HCT116 (cell line): ENCODE results near the gene COX10. TPM values are rescaled to one million over a fixed set of nuclear protein-coding genes. Genes with fewer than 3 reads are reported as not detected.

ENCODE experiments used
- ATAC-seq: fragments of 200-7000 bp; cut with Tn5 transposase; 2 replicates; pipeline ENCODE4 v1.9.1; 2020; ENCODE audit warnings: mild to moderate bottlenecking, moderate library complexity
- BruUV-seq: library from RNA; stranded (reverse); fragments of 400-500 nt; replicated peaks from 2 replicates; lab custom pipeline; 2021; lab: Mats Ljungman, UMichigan
- CTCF ChIA-PET: fragments of 300-600 bp; sonication (Branson Sonifier 250); formaldehyde crosslinking; loops from one replicate; lab custom pipeline; 2021; ENCODE audit warnings: antibody characterized with exemption; lab: Charles Lee
- POLR2A ChIA-PET: fragments of 300-600, 350-600 bp; sonication (Branson Sonifier 250); formaldehyde crosslinking; loops from one replicate; lab custom pipeline; 2021; ENCODE audit warnings: antibody characterized with exemption; lab: Charles Lee
- RAD21 ChIA-PET, 2 experiments: fragments of 300-600 bp; sonication (Branson Sonifier 250); formaldehyde crosslinking; loops; one replicate each; lab custom pipeline; 2023; ENCODE audit warnings: low total read pairs in 2 of 2; ENCODE audit not compliant: uncharacterized antibody in 2 of 2, unreplicated experiment in 2 of 2, low non-redundant PET in 1 of 2; lab: Charles Lee
- DNase-seq: peaks from one replicate; pipeline ENCODE4 v3.0.0-alpha.2; 2010; ENCODE audit warnings: low read depth, low spot score
- H2AFZ ChIP-seq: fragments of 200-600 bp; shearing (Covaris generic), sonication (generic); 2 replicates; pipeline ENCODE4 v1.6.1; 2017; ENCODE audit warnings: low read depth, mixed run types, mixed read lengths, antibody characterized with exemption, low read length; ENCODE audit not compliant: poor library complexity, severe bottlenecking
- H3K27ac ChIP-seq: 2 replicates; pipeline ENCODE4 v1.5.1; 2012; ENCODE audit warnings: low read depth, low read length
- H3K27me3 ChIP-seq: fragments of 200-600 bp; sonication (generic); 2 replicates; pipeline ENCODE4 v1.6.1; 2016; ENCODE audit warnings: mixed run types, low read length, mixed read lengths; ENCODE audit not compliant: insufficient read depth
- H3K36me3 ChIP-seq, 2 experiments: fragments of 200-500 bp in 1 of 2; fragments of 200-600 bp in 1 of 2; sonication (Bioruptor generic) in 1 of 2; sonication (generic) in 1 of 2; 2 replicates each; pipeline versions ENCODE4 v1.5.1 to v1.6.1; 2014 to 2016; ENCODE audit warnings: low read length in 2 of 2, inconsistent platforms in 1 of 2, mixed read lengths in 1 of 2, mixed run types in 1 of 2; ENCODE audit not compliant: insufficient read depth in 2 of 2, control insufficient read depth in 1 of 2
- H3K4me1 ChIP-seq, 2 experiments: fragments of 200-600 bp in 1 of 2; sonication (generic) in 1 of 2; 2 replicates each; pipeline versions ENCODE4 v1.5.1 to v1.6.1; 2012 to 2017; ENCODE audit warnings: low read length in 2 of 2, inconsistent platforms in 1 of 2, mild to moderate bottlenecking in 1 of 2, mixed read lengths in 1 of 2, mixed run types in 1 of 2, moderate library complexity in 1 of 2; ENCODE audit not compliant: insufficient read depth in 2 of 2, control insufficient read depth in 1 of 2
- H3K4me2 ChIP-seq: fragments of 200-600 bp; sonication (generic); 2 replicates; pipeline ENCODE4 v1.6.1; 2017; ENCODE audit warnings: mixed run types, low read length, mixed read lengths
- H3K4me3 ChIP-seq, 2 experiments: fragments of 200-600 bp in 1 of 2; sonication (generic) in 1 of 2; replicated peaks in 1 of 2; 2 replicates each; pipeline ENCODE4 v1.5.1; 2011 to 2016; ENCODE audit warnings: low read length in 2 of 2, control low read depth in 1 of 2, low read depth in 1 of 2, mild to moderate bottlenecking in 1 of 2, mixed read lengths in 1 of 2, mixed run types in 1 of 2
- H3K79me2 ChIP-seq: fragments of 200-600 bp; sonication (generic); 2 replicates; pipeline ENCODE4 v1.6.1; 2017; ENCODE audit warnings: mild to moderate bottlenecking, mixed run types, low read length, moderate library complexity, mixed read lengths; ENCODE audit not compliant: insufficient read depth
- H3K9ac ChIP-seq: fragments of 200-600 bp; sonication (generic); 2 replicates; pipeline ENCODE4 v1.6.1; 2016; ENCODE audit warnings: low read length, mixed read lengths
- H3K9me2 ChIP-seq: fragments of 200-600 bp; sonication (generic), shearing (Covaris generic); 2 replicates; pipeline ENCODE4 v1.6.1; 2017; ENCODE audit warnings: mixed run types, mild to moderate bottlenecking, moderate library complexity; ENCODE audit not compliant: insufficient read depth
- H3K9me3 ChIP-seq, 2 experiments: fragments of 200-500 bp in 1 of 2; fragments of 200-600 bp in 1 of 2; sonication (Bioruptor generic) in 1 of 2; sonication (generic) in 1 of 2; 2 replicates each; pipeline ENCODE4 v1.6.1; 2014 to 2017; ENCODE audit warnings: low read length in 2 of 2, mixed read lengths in 2 of 2, inconsistent platforms in 1 of 2, low read depth in 1 of 2, mild to moderate bottlenecking in 1 of 2, mixed run types in 1 of 2, moderate library complexity in 1 of 2; ENCODE audit not compliant: control insufficient read depth in 1 of 2, insufficient read depth in 1 of 2
- H4K20me1 ChIP-seq: fragments of 200-600 bp; sonication (generic), shearing (Covaris generic); 2 replicates; pipeline ENCODE4 v1.6.1; 2017; ENCODE audit warnings: mixed run types, mild to moderate bottlenecking, moderate library complexity; ENCODE audit not compliant: insufficient read depth
- CBX3 ChIP-seq: IDR thresholded peaks from 2 replicates; pipeline ENCODE4 v1.6.1; 2012; ENCODE audit warnings: low read depth
- CEBPB ChIP-seq: IDR thresholded peaks from 2 replicates; pipeline ENCODE4 v1.6.1; 2012; ENCODE audit warnings: low read depth
- EGR1 ChIP-seq: IDR thresholded peaks from 2 replicates; pipeline ENCODE4 v1.6.1; 2012; ENCODE audit warnings: low read depth
- ELF1 ChIP-seq: IDR thresholded peaks from 2 replicates; pipeline ENCODE4 v1.6.1; 2012; ENCODE audit warnings: low read depth, borderline replicate concordance
- EZH2 ChIP-seq: fragments of 200-600 bp; sonication (generic); IDR thresholded peaks from 2 replicates; pipeline ENCODE4 v1.6.1; 2017; ENCODE audit warnings: antibody characterized with exemption, mixed run types
- EZH2phosphoT487 ChIP-seq: fragments of 200-600 bp; IDR thresholded peaks from 2 replicates; pipeline ENCODE4 v1.6.1; 2018; ENCODE audit warnings: antibody characterized with exemption, borderline replicate concordance
- JUND ChIP-seq: IDR thresholded peaks from 2 replicates; pipeline ENCODE4 v1.6.1; 2012
- MAX ChIP-seq: IDR thresholded peaks from 2 replicates; pipeline ENCODE4 v1.6.1; 2012
- POLR2A ChIP-seq: IDR thresholded peaks from 2 replicates; pipeline ENCODE4 v1.7.0; 2011; ENCODE audit warnings: borderline replicate concordance; ENCODE audit not compliant: insufficient read depth, insufficient read length; ENCODE audit errors: extremely low read depth
- POLR2AphosphoS5 ChIP-seq: IDR thresholded peaks from 2 replicates; pipeline ENCODE4 v1.6.1; 2011; ENCODE audit warnings: mild to moderate bottlenecking, low read depth, low read length, moderate library complexity
- RAD21 ChIP-seq: IDR thresholded peaks from 2 replicates; pipeline ENCODE4 v1.6.1; 2012; ENCODE audit warnings: low read depth, mild to moderate bottlenecking
- REST ChIP-seq: IDR thresholded peaks from 2 replicates; pipeline ENCODE4 v1.6.1; 2012; ENCODE audit warnings: low read depth
- SIN3A ChIP-seq: IDR thresholded peaks from 2 replicates; pipeline ENCODE4 v1.6.1; 2012; ENCODE audit warnings: low read depth
- SRF ChIP-seq: IDR thresholded peaks from 2 replicates; pipeline ENCODE4 v1.6.1; 2012; ENCODE audit warnings: low read depth
- TCF7L2 ChIP-seq: IDR thresholded peaks from 2 replicates; pipeline ENCODE4 v1.7.0; 2011; ENCODE audit warnings: borderline replicate concordance, inconsistent platforms; ENCODE audit not compliant: insufficient read depth, insufficient read length; ENCODE audit errors: extremely low read depth
- ZBTB33 ChIP-seq: IDR thresholded peaks from 2 replicates; pipeline ENCODE4 v1.6.1; 2011; ENCODE audit warnings: mild to moderate bottlenecking, low read length, moderate library complexity; ENCODE audit not compliant: insufficient replicate concordance; ENCODE audit errors: extremely low read depth
- ZFX ChIP-seq: fragments of 450-650 bp; IDR thresholded peaks from 2 replicates; pipeline ENCODE4 v1.6.1; 2017
- ZNF274 ChIP-seq: fragments of 200-500 bp; sonication (Bioruptor generic); IDR thresholded peaks from 2 replicates; pipeline ENCODE4 v1.6.1; 2014; ENCODE audit warnings: mild to moderate bottlenecking, low read depth, low read length, inconsistent platforms
- intact Hi-C: fragments of 100-400 bp; cut with micrococcal nuclease; formaldehyde crosslinking; loops from 2 replicates; pipeline ENCODE4 v1.10.0; 2022
- total RNA-seq: library from RNA; stranded (reverse); gene quantifications from one replicate; pipeline ENCODE4 v1.2.1, GENCODE V29; 2021; ENCODE audit not compliant: unreplicated experiment
- TF ChIP-seq, protein P1 (sequence below), 3 experiments: fragments of 200-600 bp in 1 of 3; sonication (generic) in 1 of 3; IDR thresholded peaks in 2 of 3; conservative IDR thresholded peaks in 1 of 3; 2 replicates each; pipeline ENCODE4 v1.5.1; 2012 to 2017; ENCODE audit warnings: low read depth in 2 of 3, low read length in 2 of 3, antibody characterized with exemption in 1 of 3, borderline replicate concordance in 1 of 3, control low read depth in 1 of 3, mild to moderate bottlenecking in 1 of 3, mixed read lengths in 1 of 3, mixed run types in 1 of 3, moderate library complexity in 1 of 3; ENCODE audit not compliant: insufficient read depth in 1 of 3
- TF ChIP-seq, protein P2 (sequence below): IDR thresholded peaks from 2 replicates; pipeline ENCODE4 v1.6.1; 2012

The COX10 gene
- total RNA-seq, 1 experiment from 2014 or later = 22.4 TPM

DNA sequence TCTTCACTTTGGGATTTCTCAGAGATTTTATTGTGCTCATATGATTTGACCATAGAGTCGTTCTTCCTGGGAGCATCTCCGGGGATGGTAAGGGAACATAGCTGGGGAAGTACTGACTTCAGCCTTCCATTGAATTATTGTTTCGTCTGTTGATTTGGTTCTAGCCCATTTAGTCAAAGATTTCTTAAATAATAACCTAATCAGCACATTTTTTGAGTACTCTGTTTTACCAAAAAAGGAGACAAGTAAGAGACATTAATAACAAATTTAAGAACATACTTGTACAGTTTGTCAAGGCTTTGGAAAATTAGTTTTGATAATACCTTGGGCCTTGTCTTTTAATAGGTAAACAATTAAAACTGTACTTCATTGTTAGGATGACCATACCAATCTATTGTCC lies 89.4 kb downstream of the COX10 start:
- CTCF ChIA-PET = no interaction called here
- no peak for DNase-seq
- Histone ChIP-seq H4K20me1 (no peaks in the 10 kb centered on the region; the same call in 1 of the 2 replicates), H3K4me1 (no peaks in the 10 kb centered on the region), H3K27ac (no peak overlapping the region), H2AFZ (no peak overlapping the region), H3K9ac (no peak overlapping the region), H3K4me3 (no peak overlapping the region), H3K79me2 (peaks cover 8% of the 10 kb centered on the region), H3K27me3 (no peaks in the 10 kb centered on the region), H3K9me3 (no peaks in the 10 kb centered on the region), H3K9me2 (no peaks in the 10 kb centered on the region), H3K36me3 (no peaks in the 10 kb centered on the region), H3K4me2 (no peak overlapping the region)
- intact Hi-C loops = no loop called here
- ATAC-seq = no peak
- TF ChIP-seq SRF = no peak
- no peak for TF ChIP-seq RAD21
- no peak for TF ChIP-seq CBX3
- no peak for TF ChIP-seq ZNF274
- TF ChIP-seq POLR2A = no peak
- no peak for TF ChIP-seq JUND
- TF ChIP-seq ELF1 = no peak
- no peak for TF ChIP-seq ZFX
- TF ChIP-seq, protein P1, sequence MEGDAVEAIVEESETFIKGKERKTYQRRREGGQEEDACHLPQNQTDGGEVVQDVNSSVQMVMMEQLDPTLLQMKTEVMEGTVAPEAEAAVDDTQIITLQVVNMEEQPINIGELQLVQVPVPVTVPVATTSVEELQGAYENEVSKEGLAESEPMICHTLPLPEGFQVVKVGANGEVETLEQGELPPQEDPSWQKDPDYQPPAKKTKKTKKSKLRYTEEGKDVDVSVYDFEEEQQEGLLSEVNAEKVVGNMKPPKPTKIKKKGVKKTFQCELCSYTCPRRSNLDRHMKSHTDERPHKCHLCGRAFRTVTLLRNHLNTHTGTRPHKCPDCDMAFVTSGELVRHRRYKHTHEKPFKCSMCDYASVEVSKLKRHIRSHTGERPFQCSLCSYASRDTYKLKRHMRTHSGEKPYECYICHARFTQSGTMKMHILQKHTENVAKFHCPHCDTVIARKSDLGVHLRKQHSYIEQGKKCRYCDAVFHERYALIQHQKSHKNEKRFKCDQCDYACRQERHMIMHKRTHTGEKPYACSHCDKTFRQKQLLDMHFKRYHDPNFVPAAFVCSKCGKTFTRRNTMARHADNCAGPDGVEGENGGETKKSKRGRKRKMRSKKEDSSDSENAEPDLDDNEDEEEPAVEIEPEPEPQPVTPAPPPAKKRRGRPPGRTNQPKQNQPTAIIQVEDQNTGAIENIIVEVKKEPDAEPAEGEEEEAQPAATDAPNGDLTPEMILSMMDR (IDR thresholded peaks at IDR 0.05 in 2 of 3, conservative IDR thresholded peaks at IDR 0.05 in 1 of 3; ENCODE audit: borderline replicate concordance in 1 of 3, insufficient read depth in 1 of 3, low read depth in 2 of 3, low read length in 2 of 3) = no peak
- TF ChIP-seq MAX = no peak
- no peak for TF ChIP-seq SIN3A
- no peak for TF ChIP-seq ZBTB33
- TF ChIP-seq, protein P2, sequence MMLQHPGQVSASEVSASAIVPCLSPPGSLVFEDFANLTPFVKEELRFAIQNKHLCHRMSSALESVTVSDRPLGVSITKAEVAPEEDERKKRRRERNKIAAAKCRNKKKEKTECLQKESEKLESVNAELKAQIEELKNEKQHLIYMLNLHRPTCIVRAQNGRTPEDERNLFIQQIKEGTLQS = no peak
- no peak for TF ChIP-seq POLR2AphosphoS5
- no peak for TF ChIP-seq EZH2phosphoT487
- no peak for TF ChIP-seq EGR1
- TF ChIP-seq TCF7L2 = no peak
- no peak for TF ChIP-seq EZH2
- TF ChIP-seq CEBPB = no peak
- TF ChIP-seq REST = no peak
- POLR2A ChIA-PET = no interaction called here
- no TSS peak for BruUV-seq
- RAD21 ChIA-PET = no interaction called here
